Measurements from ENCODE around the gene CENPH. TPM values are rescaled to one million over a fixed set of nuclear protein-coding genes. Genes with fewer than 3 reads are reported as not detected.

Gene CENPH
- total and polyA plus RNA-seq, 2 of the 13 experiments (the other 11 are each of a cell fraction or from before 2014, with no cell fraction given) = 11.2 to 28.8 TPM

DNA sequence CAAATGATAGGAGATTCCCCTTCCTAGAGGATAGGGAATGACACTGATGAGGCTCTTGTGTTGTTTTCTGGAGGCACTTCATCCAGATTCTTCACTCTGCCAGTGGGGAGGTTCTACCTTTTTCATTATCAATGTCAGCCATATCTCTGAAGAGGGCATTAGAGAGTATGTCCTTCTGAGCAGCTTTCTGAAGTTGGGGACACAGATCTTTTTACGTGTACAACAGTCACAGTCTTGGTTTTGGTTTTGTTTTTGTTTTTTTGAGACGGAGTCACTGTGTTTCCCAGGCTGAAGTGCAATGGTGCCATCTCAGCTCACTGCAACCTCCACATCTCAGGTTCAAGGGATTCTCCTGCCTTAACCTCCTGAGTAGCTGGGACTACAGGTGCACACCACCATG lies 22.6 kb downstream of the CENPH start:
- peaks cover 28% of the 10 kb centered on the region for H3K4me1 ChIP-seq (ENCODE audit: insufficient read depth, low read length)
- H3K9ac ChIP-seq (ENCODE audit: insufficient read depth, low read depth, low read length) = no peak overlapping the region
- WGBS (ENCODE audit: low lambda C conversion rate) = 100% methylated on average over 2 of the region's 2 CpGs
- H3K36me3 ChIP-seq (replicated peaks in 1 of 2; ENCODE audit: control insufficient read depth in 1 of 2, insufficient read depth in 2 of 2, low read length in 2 of 2) = peaks cover 0 to 2% of the 10 kb centered on the region in 2 experiments; a peak in 1 of 5 replicates
- CTCF ChIA-PET (ENCODE audit: low intra/inter-chr PET ratio, low total read pairs) = no interaction called here
- no peak for DNase-seq (ENCODE audit: low spot score)
- H3K9me3 ChIP-seq (ENCODE audit: low read length) = no peaks in the 10 kb centered on the region
- FAIRE-seq = no peak
- H2AFZ ChIP-seq (ENCODE audit: low read length) = no peak overlapping the region
- BruUV-seq (replicated peaks) = no TSS peak
- no peaks in the 10 kb centered on the region for H4K20me1 ChIP-seq (ENCODE audit: insufficient read depth, low read length)
- TF ChIP-seq TEAD3 (CRISPR knock-in tag; optimal IDR thresholded peaks at IDR 0.05; ENCODE audit: borderline replicate concordance) = no peak
- no peak for TF ChIP-seq KDM5A (IDR thresholded peaks at IDR 0.05; ENCODE audit: borderline replicate concordance, low read length)
- TF ChIP-seq ZNF749 (CRISPR knock-in tag; IDR thresholded peaks at IDR 0.05; ENCODE audit: borderline replicate concordance) = no peak
- no peak for ATAC-seq
- no peaks in the 10 kb centered on the region for H3K27me3 ChIP-seq (ENCODE audit: control insufficient read depth in 1 of 2, insufficient read depth in 2 of 2, low read length in 2 of 2)
- no peaks in the 10 kb centered on the region for H3K79me2 ChIP-seq (ENCODE audit: insufficient read depth, low read length)
- H3K4me3 ChIP-seq (replicated peaks in 1 of 3; ENCODE audit: insufficient read depth in 1 of 3, low read depth in 2 of 3, low read length in 3 of 3) = no peak overlapping the region
- no peak overlapping the region for H3K4me2 ChIP-seq (ENCODE audit: low read depth, low read length)
- intact Hi-C loops (cut with micrococcal nuclease; ENCODE audit: unreplicated experiment) = no loop called here
- in situ Hi-C loops (cut with HindIII; ENCODE audit: extremely low pct_ligation_motif_present, low pct_unique_long_range_greater_than_20kb) = no loop called here
- H3K27ac ChIP-seq (ENCODE audit: extremely low read length, insufficient read depth, low read length) = no peak overlapping the region
- POLR2A ChIA-PET = no interaction called here

DNA sequence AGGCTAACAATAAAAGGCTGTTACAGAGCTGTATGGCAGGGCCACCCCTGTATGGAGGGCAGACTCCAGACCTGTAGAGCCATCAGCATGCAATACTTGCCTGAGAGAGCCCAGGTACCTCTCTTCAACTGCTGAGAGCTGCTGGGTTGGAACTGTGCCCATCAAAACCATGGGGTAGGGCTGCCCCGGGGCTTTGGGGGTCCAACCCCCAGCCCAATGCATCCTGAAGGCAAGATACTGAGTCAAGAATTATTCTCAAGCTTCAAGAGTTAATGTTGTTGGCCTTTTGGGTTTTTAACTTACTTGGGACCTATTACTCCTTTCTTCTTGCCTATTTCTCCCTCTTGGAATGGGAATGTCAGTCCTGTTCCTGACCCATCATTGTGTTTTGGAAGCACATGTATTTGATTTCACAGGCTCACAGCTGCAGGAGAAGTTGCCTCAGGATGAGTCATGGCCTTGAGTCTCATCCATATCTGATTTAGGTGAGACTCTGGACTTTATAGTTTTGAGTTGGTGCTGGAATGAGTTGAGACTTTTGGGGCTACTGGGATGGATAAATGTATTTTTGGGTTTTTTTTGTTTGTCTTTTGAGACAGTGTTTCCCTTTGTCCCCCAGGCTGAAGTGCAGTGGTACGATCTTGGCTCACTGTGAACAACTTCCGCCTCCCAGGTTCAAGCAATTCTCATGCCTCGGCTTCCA lies 24.3 kb downstream of the CENPH start:
- H3K4me1 ChIP-seq (ENCODE audit: insufficient read depth, low read length) = peaks cover 31% of the 10 kb centered on the region
- CTCF ChIA-PET (ENCODE audit: low intra/inter-chr PET ratio, low total read pairs) = no interaction called here
- no peak overlapping the region for H3K9ac ChIP-seq (ENCODE audit: insufficient read depth, low read depth, low read length)
- 32% methylated on average over 4 of the region's 4 CpGs for WGBS (ENCODE audit: low lambda C conversion rate)
- peak; percentile 25 for ATAC-seq
- in situ Hi-C loops (cut with HindIII; ENCODE audit: extremely low pct_ligation_motif_present, low pct_unique_long_range_greater_than_20kb) (no loop called here), intact Hi-C loops (cut with micrococcal nuclease; ENCODE audit: unreplicated experiment) (no loop called here)
- H3K27me3 ChIP-seq (ENCODE audit: control insufficient read depth in 1 of 2, insufficient read depth in 2 of 2, low read length in 2 of 2) = no peaks in the 10 kb centered on the region; a peak in 1 of 5 replicates
- H3K4me2 ChIP-seq (ENCODE audit: low read depth, low read length) = peak overlapping the region; percentile 16
- H4K20me1 ChIP-seq (ENCODE audit: insufficient read depth, low read length) = no peaks in the 10 kb centered on the region
- H3K36me3 ChIP-seq (replicated peaks in 1 of 2; ENCODE audit: control insufficient read depth in 1 of 2, insufficient read depth in 2 of 2, low read length in 2 of 2) = no peaks in the 10 kb centered on the region; a peak in 1 of 5 replicates
- H3K79me2 ChIP-seq (ENCODE audit: insufficient read depth, low read length) = peaks cover 6% of the 10 kb centered on the region
- no TSS peak for BruUV-seq (replicated peaks)
- no peak overlapping the region for H3K4me3 ChIP-seq (replicated peaks in 1 of 3; ENCODE audit: insufficient read depth in 1 of 3, low read depth in 2 of 3, low read length in 3 of 3)
- FAIRE-seq = peak; percentile 90
- DNase-seq (ENCODE audit: low spot score) = peak; percentile 81
- H3K27ac ChIP-seq (ENCODE audit: extremely low read length, insufficient read depth, low read length) = peak overlapping the region; percentile 58
- no peaks in the 10 kb centered on the region for H3K9me3 ChIP-seq (ENCODE audit: low read length)
- H2AFZ ChIP-seq (ENCODE audit: low read length) = no peak overlapping the region
- POLR2A ChIA-PET = interaction anchor here (0.9 to 1.9 kb wide), 4 partner anchors 12 to 32 kb away, joined by 3 to 5 read pairs (median 4); partner anchors contain the start of genes CDK7 and CENPH
- peak; percentile 26 for TF ChIP-seq DPF2 (CRISPR knock-in tag; IDR thresholded peaks at IDR 0.05; ENCODE audit: borderline replicate concordance, low read depth)
- TF ChIP-seq, protein P1, sequence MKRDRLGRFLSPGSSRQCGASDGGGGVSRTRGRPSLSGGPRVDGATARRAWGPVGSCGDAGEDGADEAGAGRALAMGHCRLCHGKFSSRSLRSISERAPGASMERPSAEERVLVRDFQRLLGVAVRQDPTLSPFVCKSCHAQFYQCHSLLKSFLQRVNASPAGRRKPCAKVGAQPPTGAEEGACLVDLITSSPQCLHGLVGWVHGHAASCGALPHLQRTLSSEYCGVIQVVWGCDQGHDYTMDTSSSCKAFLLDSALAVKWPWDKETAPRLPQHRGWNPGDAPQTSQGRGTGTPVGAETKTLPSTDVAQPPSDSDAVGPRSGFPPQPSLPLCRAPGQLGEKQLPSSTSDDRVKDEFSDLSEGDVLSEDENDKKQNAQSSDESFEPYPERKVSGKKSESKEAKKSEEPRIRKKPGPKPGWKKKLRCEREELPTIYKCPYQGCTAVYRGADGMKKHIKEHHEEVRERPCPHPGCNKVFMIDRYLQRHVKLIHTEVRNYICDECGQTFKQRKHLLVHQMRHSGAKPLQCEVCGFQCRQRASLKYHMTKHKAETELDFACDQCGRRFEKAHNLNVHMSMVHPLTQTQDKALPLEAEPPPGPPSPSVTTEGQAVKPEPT (CRISPR knock-in tag; IDR thresholded peaks at IDR 0.05; ENCODE audit: low read depth) = no peak
- TF ChIP-seq ZNF614 (CRISPR knock-in tag; IDR thresholded peaks at IDR 0.05; ENCODE audit: borderline replicate concordance) = 0 out of 2 replicates have a peak, but pooled peaks have one; percentile 25
- no peak for TF ChIP-seq CREB1 (IDR thresholded peaks at IDR 0.05)
- TF ChIP-seq CREB1 (CRISPR knock-in tag; IDR thresholded peaks at IDR 0.05) = 0 out of 2 replicates have a peak, but pooled peaks have one; percentile 25
- TF ChIP-seq HNF4A (CRISPR knock-in tag; IDR thresholded peaks at IDR 0.05) = peak; percentile 64; the same call in 1 of the 2 replicates
- peak; percentile 18; the same call in 1 of the 2 replicates for TF ChIP-seq ZNF724P (CRISPR knock-in tag; IDR thresholded peaks at IDR 0.05; ENCODE audit: borderline replicate concordance)
- no peak for TF ChIP-seq GZF1 (CRISPR knock-in tag; IDR thresholded peaks at IDR 0.05)
- no peak for TF ChIP-seq FOXK2 (IDR thresholded peaks at IDR 0.05)
- peak; percentile 74; the same call in 1 of the 2 replicates for TF ChIP-seq JUN (CRISPR knock-in tag; IDR thresholded peaks at IDR 0.05)
- peak; percentile 20; the same call in 1 of the 2 replicates for TF ChIP-seq KAT8 (CRISPR knock-in tag; IDR thresholded peaks at IDR 0.05)

Measured in HepG2 (cell line).